Measurements from ENCODE around the gene GPATCH8.

GPATCH8 gene

DNA sequence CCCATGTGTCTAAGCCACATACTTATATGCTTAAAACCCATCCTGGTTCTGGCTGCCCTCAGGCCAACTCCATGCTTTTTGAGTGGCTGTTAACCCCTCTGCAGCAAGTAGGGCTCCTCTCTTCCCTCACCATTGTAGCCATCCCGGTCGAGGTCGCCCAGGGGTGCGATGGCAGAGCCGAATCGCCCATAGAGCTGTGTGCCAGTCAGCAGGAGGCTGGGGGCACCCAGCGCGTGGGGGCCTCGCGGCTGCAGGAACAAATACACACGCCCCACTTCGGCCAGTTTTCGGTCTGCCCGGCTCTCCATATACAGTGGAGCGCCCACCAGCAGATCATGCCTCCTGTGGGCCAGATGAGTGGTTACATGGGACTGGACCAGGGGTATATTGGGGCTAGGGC, 119.8 kb downstream of the GPATCH8 start:
- Histone ChIP-seq H3K27me3 (ENCODE audit: insufficient read depth, low read length, poor library complexity, severe bottlenecking) (no peaks in the 10 kb centered on the region), H3K9me2 (replicated peaks; ENCODE audit: low read depth, low read length) (no peaks in the 10 kb centered on the region), H3K4me1 (ENCODE audit: insufficient read depth, low read length, poor library complexity, severe bottlenecking) (no peaks in the 10 kb centered on the region), H3K79me2 (ENCODE audit: insufficient read depth, low read length) (no peaks in the 10 kb centered on the region), H3F3A (ENCODE audit: low read depth) (no peaks in the 10 kb centered on the region), H4K20me1 (ENCODE audit: insufficient read depth, low read length, poor library complexity, severe bottlenecking) (no peaks in the 10 kb centered on the region), H2AFZ (ENCODE audit: low read length) (no peak overlapping the region), H3K9ac (ENCODE audit: low read depth, low read length, poor library complexity, severe bottlenecking) (no peak overlapping the region), H3K4me3 (ENCODE audit: low read length, poor library complexity, severe bottlenecking) (no peak overlapping the region), H3K9me3 (ENCODE audit: insufficient read depth, low read depth, low read length) (no peaks in the 10 kb centered on the region), H3K4me2 (ENCODE audit: low read depth, low read length, poor library complexity, severe bottlenecking) (no peak overlapping the region), H3K36me3 (ENCODE audit: insufficient read depth, low read length) (no peaks in the 10 kb centered on the region)
- no peak for TF ChIP-seq EZH2phosphoT487 (IDR thresholded peaks at IDR 0.05; ENCODE audit: borderline replicate concordance)

DNA sequence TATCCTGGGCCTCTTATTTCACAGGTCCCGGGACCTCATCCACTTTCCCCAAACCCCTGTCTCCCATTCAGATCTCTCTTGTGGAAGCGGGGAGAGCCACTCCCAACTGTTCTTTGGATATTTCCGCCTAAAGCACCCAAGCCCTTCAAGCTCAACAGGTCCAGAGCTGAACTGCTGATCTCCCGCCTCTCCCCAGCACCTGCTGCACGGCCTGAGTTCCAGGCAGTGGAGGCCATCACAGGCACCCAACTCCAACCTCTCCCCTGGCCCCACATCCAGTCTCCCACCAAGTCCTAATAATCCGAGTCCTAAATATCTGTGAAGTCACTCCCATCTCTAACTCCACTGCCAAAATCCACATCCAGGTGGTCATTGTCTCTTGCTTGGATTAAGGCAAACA, 120.3 kb downstream of the GPATCH8 start:
- H3K4me3 ChIP-seq (ENCODE audit: low read length, poor library complexity, severe bottlenecking), result no peak overlapping the region
- H3K79me2 ChIP-seq (ENCODE audit: insufficient read depth, low read length), result no peaks in the 10 kb centered on the region
- no peaks in the 10 kb centered on the region for H3K4me1 ChIP-seq (ENCODE audit: insufficient read depth, low read length, poor library complexity, severe bottlenecking)
- no peak overlapping the region for H2AFZ ChIP-seq (ENCODE audit: low read length)
- TF ChIP-seq, protein P1, sequence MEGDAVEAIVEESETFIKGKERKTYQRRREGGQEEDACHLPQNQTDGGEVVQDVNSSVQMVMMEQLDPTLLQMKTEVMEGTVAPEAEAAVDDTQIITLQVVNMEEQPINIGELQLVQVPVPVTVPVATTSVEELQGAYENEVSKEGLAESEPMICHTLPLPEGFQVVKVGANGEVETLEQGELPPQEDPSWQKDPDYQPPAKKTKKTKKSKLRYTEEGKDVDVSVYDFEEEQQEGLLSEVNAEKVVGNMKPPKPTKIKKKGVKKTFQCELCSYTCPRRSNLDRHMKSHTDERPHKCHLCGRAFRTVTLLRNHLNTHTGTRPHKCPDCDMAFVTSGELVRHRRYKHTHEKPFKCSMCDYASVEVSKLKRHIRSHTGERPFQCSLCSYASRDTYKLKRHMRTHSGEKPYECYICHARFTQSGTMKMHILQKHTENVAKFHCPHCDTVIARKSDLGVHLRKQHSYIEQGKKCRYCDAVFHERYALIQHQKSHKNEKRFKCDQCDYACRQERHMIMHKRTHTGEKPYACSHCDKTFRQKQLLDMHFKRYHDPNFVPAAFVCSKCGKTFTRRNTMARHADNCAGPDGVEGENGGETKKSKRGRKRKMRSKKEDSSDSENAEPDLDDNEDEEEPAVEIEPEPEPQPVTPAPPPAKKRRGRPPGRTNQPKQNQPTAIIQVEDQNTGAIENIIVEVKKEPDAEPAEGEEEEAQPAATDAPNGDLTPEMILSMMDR (conservative IDR thresholded peaks at IDR 0.05; ENCODE audit: low read length), result no peak
- no peak for TF ChIP-seq EZH2phosphoT487 (IDR thresholded peaks at IDR 0.05; ENCODE audit: borderline replicate concordance)
- H3K9ac ChIP-seq (ENCODE audit: low read depth, low read length, poor library complexity, severe bottlenecking), result no peak overlapping the region
- no peak overlapping the region for H3K4me2 ChIP-seq (ENCODE audit: low read depth, low read length, poor library complexity, severe bottlenecking)
- H4K20me1 ChIP-seq (ENCODE audit: insufficient read depth, low read length, poor library complexity, severe bottlenecking), result no peaks in the 10 kb centered on the region
- H3K9me3 ChIP-seq (ENCODE audit: insufficient read depth, low read depth, low read length), result no peaks in the 10 kb centered on the region
- H3F3A ChIP-seq (ENCODE audit: low read depth), result no peaks in the 10 kb centered on the region
- no peaks in the 10 kb centered on the region for H3K36me3 ChIP-seq (ENCODE audit: insufficient read depth, low read length)
- H3K27me3 ChIP-seq (ENCODE audit: insufficient read depth, low read length, poor library complexity, severe bottlenecking), result no peaks in the 10 kb centered on the region
- H3K9me2 ChIP-seq (replicated peaks; ENCODE audit: low read depth, low read length), result no peaks in the 10 kb centered on the region

DNA sequence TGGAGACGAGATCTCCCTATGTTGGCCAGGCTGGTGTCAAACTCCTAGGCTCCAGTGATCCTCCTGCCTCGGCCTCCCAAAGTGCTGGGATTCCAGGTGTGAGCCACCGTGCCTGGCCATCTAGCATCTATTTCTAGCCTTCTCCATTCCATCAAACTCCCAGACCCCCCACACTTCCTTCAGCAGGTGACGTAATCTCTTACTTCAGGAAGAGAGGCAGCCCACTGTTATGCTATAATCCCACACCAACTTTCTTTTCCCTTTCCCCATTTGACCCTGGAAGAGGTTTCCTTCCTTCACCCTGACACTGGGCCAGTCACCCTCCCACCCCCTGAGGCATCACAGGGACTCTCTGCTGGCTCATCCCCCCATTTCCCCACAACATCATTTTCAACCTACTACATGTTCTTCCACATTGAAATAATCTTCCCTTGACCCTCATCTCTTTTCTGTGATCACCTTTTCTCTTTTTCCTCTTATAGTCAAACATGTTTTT, 121.3 kb downstream of the GPATCH8 start:
- Histone ChIP-seq H3K9me3 (ENCODE audit: insufficient read depth, low read depth, low read length) (no peaks in the 10 kb centered on the region), H2AFZ (ENCODE audit: low read length) (no peak overlapping the region), H3F3A (ENCODE audit: low read depth) (no peaks in the 10 kb centered on the region), H3K79me2 (ENCODE audit: insufficient read depth, low read length) (no peaks in the 10 kb centered on the region), H3K4me1 (ENCODE audit: insufficient read depth, low read length, poor library complexity, severe bottlenecking) (no peaks in the 10 kb centered on the region), H3K27me3 (ENCODE audit: insufficient read depth, low read length, poor library complexity, severe bottlenecking) (no peaks in the 10 kb centered on the region), H4K20me1 (ENCODE audit: insufficient read depth, low read length, poor library complexity, severe bottlenecking) (no peaks in the 10 kb centered on the region), H3K36me3 (ENCODE audit: insufficient read depth, low read length) (no peaks in the 10 kb centered on the region), H3K9ac (ENCODE audit: low read depth, low read length, poor library complexity, severe bottlenecking) (no peak overlapping the region), H3K9me2 (replicated peaks; ENCODE audit: low read depth, low read length) (no peaks in the 10 kb centered on the region), H3K4me3 (ENCODE audit: low read length, poor library complexity, severe bottlenecking) (no peak overlapping the region), H3K4me2 (ENCODE audit: low read depth, low read length, poor library complexity, severe bottlenecking) (no peak overlapping the region)
- TF ChIP-seq, protein P1 (conservative IDR thresholded peaks at IDR 0.05; ENCODE audit: low read length), result no peak
- TF ChIP-seq EZH2phosphoT487 (IDR thresholded peaks at IDR 0.05; ENCODE audit: borderline replicate concordance), result no peak

DNA sequence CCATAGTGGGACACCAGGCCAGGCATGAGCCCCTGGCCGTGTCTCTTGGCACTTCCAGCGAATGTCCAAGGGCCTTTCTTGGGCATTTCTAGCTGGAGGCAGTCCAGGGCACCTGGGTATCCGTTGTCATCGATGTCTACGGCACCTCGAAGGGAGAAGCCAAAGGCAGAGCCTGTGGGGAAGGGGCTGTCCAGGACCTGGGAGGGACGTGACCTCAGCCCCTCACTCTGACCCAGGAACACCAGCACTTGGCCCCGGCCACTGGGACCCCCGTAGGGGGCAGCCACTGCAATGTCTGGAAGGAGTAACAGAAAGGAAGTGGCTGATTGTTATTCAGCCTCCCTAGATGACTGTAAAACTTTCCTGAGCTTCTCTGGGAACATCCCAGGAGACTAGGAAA, 122.4 kb downstream of the GPATCH8 start:
- Histone ChIP-seq H2AFZ (ENCODE audit: low read length) (no peak overlapping the region), H3K36me3 (ENCODE audit: insufficient read depth, low read length) (no peaks in the 10 kb centered on the region), H3K4me1 (ENCODE audit: insufficient read depth, low read length, poor library complexity, severe bottlenecking) (no peaks in the 10 kb centered on the region), H3K4me2 (ENCODE audit: low read depth, low read length, poor library complexity, severe bottlenecking) (no peak overlapping the region), H3K9ac (ENCODE audit: low read depth, low read length, poor library complexity, severe bottlenecking) (no peak overlapping the region), H3K9me3 (ENCODE audit: insufficient read depth, low read depth, low read length) (no peaks in the 10 kb centered on the region), H3K27me3 (ENCODE audit: insufficient read depth, low read length, poor library complexity, severe bottlenecking) (no peaks in the 10 kb centered on the region), H3F3A (ENCODE audit: low read depth) (no peaks in the 10 kb centered on the region), H4K20me1 (ENCODE audit: insufficient read depth, low read length, poor library complexity, severe bottlenecking) (no peaks in the 10 kb centered on the region), H3K4me3 (ENCODE audit: low read length, poor library complexity, severe bottlenecking) (no peak overlapping the region), H3K9me2 (replicated peaks; ENCODE audit: low read depth, low read length) (no peaks in the 10 kb centered on the region), H3K79me2 (ENCODE audit: insufficient read depth, low read length) (no peaks in the 10 kb centered on the region)
- TF ChIP-seq, protein P1 (conservative IDR thresholded peaks at IDR 0.05; ENCODE audit: low read length), result no peak
- TF ChIP-seq EZH2phosphoT487 (IDR thresholded peaks at IDR 0.05; ENCODE audit: borderline replicate concordance), result no peak
